NB4 (cell line): ENCODE measurements around the gene COL23A1.

Source experiments
- DNase-seq: peaks from one replicate; pipeline ENCODE4 v3.0.0; 2010; ENCODE audit warnings: low read depth
- H3K4me3 ChIP-seq: one replicate; pipeline ENCODE4 v1.5.1; 2011; ENCODE audit warnings: mild to moderate bottlenecking, low read depth, low read length, moderate library complexity
- MYC ChIP-seq: IDR thresholded peaks from 2 replicates; pipeline ENCODE4 v1.6.1; 2011; ENCODE audit warnings: low read depth, low read length
- POLR2A ChIP-seq: IDR thresholded peaks from 2 replicates; pipeline ENCODE4 v1.6.1; 2011; ENCODE audit warnings: mild to moderate bottlenecking; ENCODE audit not compliant: insufficient read length; ENCODE audit errors: extremely low read depth
- TF ChIP-seq, protein P1 (sequence below): IDR thresholded peaks from one replicate; pipeline ENCODE4 v1.5.1; 2012; ENCODE audit warnings: low read depth, low read length
- TF ChIP-seq, protein P2 (sequence below): IDR thresholded peaks from 2 replicates; pipeline ENCODE4 v1.6.1; 2011; ENCODE audit warnings: low read depth, low read length

COL23A1 gene

DNA sequence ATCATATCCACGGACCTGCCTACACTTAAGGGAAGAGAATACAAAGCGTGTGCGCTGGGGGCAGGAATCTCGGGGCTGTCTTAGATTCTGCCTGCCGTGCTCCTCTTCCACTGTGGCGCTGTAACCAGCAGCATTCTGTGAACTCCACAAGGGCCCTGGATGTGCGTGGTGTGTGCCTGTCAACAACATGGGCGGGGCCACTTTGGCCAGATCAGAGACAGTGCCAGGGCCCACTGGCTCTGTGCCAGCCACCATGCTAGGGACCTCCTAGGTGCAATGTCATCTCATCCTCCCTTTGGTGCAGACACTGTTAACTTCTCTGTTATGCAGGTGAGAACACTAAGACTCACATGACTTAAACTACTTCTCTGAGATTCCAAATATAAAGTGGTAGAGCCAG lies 113.7 kb downstream of the COL23A1 start:
- DNase-seq: peak; percentile 63
- H3K4me3 ChIP-seq: no peak overlapping the region
- TF ChIP-seq POLR2A (no peak), MYC (no peak)
- TF ChIP-seq, protein P1, sequence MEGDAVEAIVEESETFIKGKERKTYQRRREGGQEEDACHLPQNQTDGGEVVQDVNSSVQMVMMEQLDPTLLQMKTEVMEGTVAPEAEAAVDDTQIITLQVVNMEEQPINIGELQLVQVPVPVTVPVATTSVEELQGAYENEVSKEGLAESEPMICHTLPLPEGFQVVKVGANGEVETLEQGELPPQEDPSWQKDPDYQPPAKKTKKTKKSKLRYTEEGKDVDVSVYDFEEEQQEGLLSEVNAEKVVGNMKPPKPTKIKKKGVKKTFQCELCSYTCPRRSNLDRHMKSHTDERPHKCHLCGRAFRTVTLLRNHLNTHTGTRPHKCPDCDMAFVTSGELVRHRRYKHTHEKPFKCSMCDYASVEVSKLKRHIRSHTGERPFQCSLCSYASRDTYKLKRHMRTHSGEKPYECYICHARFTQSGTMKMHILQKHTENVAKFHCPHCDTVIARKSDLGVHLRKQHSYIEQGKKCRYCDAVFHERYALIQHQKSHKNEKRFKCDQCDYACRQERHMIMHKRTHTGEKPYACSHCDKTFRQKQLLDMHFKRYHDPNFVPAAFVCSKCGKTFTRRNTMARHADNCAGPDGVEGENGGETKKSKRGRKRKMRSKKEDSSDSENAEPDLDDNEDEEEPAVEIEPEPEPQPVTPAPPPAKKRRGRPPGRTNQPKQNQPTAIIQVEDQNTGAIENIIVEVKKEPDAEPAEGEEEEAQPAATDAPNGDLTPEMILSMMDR: no peak
- TF ChIP-seq, protein P2, sequence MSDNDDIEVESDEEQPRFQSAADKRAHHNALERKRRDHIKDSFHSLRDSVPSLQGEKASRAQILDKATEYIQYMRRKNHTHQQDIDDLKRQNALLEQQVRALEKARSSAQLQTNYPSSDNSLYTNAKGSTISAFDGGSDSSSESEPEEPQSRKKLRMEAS: no peak

DNA sequence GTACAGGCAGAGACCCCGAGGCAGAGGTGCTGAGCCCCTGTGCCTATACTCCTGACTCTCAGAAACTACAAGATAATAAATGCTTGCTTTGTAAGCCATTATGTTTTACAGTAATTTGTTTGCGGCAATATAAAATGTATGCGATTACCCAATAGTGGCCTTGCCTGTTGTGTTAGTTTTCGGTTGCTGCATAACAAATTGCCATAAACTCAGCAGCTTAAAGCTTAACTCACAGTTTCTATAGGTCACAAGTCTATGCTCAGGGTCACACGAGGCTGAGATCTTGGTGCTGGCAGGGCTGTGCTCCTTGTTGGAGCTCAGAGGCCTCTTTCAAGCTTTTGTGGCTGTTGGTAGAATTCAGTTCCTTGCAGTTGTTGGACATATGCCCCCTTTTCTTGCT lies 114.8 kb downstream of the COL23A1 start:
- H3K4me3 ChIP-seq: no peak overlapping the region
- DNase-seq: no peak

DNA sequence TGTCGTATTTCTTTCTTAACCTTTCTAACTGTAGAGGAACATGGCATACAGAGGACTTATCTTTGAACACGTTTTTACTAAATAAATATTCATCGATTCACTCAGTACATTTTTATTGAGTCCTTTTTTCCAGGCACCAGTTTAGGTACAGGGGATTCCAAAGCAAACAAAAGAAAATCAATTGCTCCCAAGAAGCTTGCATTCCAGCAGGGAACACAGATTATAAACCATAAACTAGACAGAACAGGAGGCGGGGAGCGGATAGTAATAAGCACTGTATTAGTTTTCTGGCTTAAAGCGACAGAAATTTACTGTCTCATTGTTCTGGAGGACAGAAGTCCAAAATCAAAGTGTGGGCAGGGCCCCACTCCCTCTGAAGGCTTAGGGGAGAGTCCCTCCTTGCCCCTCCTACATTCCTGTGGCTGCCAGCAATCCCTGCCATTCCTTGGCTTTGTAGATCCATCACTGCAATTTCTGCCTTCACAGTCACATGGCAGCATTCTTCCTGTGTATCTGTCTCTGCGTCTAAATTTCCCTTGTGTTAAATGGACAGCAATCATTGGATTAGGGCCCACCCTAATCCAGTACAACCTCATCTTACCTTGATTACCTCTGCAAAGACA lies 115.5 kb downstream of the COL23A1 start:
- TF ChIP-seq MYC (no peak), POLR2A (no peak)
- TF ChIP-seq, protein P2: peak; percentile 35; the same call in 1 of the 2 replicates
- TF ChIP-seq, protein P1: no peak
- no peak for DNase-seq
- no peak overlapping the region for H3K4me3 ChIP-seq

More for the DNA sequence above, 114.8 kb downstream of the COL23A1 start:
- TF ChIP-seq, protein P2: no peak
- TF ChIP-seq, protein P1: no peak
- no peak for TF ChIP-seq POLR2A
- TF ChIP-seq MYC: no peak

DNA sequence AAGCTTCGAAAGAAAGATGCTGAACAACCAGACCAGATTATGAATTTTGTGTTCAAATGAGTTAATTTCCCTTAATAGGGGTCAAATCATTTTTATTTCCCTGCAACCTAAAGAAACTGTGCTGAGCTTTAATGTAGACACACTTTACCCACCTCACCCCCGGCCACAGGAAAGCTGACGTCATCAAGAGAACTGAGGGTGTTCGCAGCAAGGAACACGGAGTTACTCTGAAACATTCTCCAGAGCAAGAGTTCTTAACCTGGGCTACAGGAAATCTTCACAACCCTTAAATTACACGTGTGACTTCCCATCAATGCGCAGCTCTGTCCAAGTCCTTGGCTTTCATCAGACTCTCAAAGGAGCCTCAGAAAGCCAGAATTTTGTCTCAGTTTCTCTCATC lies 116.3 kb downstream of the COL23A1 start:
- peak; percentile 45 for DNase-seq
- TF ChIP-seq MYC (no peak), POLR2A (no peak)
- TF ChIP-seq, protein P2: no peak
- TF ChIP-seq, protein P1: no peak

DNA sequence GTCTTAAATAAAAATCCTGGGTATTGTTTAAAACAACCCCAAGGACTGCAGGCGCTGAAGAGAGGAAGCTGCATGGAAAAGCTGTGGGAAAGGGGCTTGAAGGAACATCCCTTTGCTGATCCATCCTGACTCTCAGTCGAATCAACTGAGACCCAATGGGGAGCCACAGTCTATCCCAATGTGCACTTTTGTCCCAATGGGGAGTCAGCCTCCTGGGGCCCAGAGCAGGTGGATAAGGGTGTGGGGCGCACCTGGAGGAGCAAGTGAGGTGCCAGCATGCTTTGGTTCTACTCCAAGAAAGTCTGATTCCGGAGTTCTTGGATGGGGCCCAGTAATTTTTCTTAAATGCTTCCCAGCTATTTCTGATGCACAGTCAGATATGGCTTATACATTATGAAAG lies 118.1 kb downstream of the COL23A1 start:
- no peak for TF ChIP-seq MYC
- TF ChIP-seq, protein P1: no peak
- TF ChIP-seq, protein P2: no peak
- no peak for TF ChIP-seq POLR2A
- no peak for DNase-seq
- no peak overlapping the region for H3K4me3 ChIP-seq

More for the DNA sequence above, 116.3 kb downstream of the COL23A1 start:
- H3K4me3 ChIP-seq: no peak overlapping the region
